ENCODE measurements around the gene SPINK8.

SPINK8 gene

GRCh38 chr3:48318713-48319468 is 14.6 kb downstream of the SPINK8 start:
- no peak for DNase-seq

- DNase-seq = no peak
Measured at GRCh38 chr3:48314542-48314941, 18.9 kb downstream of the SPINK8 start.

GRCh38 chr3:48306860-48307530 is 26.5 kb downstream of the SPINK8 start:
- no peak for DNase-seq

- DNase-seq = no peak
Measured at GRCh38 chr3:48306290-48306689, 27.2 kb downstream of the SPINK8 start.

- no peak for DNase-seq
Measured at GRCh38 chr3:48305396-48305795, 28.1 kb downstream of the SPINK8 start.

GRCh38 chr3:48303021-48303420 is 30.4 kb downstream of the SPINK8 start:
- DNase-seq = no peak

GRCh38 chr3:48301800-48302166 is 31.7 kb downstream of the SPINK8 start:
- DNase-seq = no peak

- DNase-seq = peak; percentile 83
Measured at GRCh38 chr3:48301020-48301799, 32.3 kb downstream of the SPINK8 start, which contains the start of gene NME6. TSS of gene NME6 (minus strand) at chr3:48301367.

- no peak for DNase-seq
Measured at GRCh38 chr3:48299746-48300712, 33.4 kb downstream of the SPINK8 start.

GRCh38 chr3:48297111-48297810 is 36.2 kb downstream of the SPINK8 start:
- no peak for DNase-seq

GRCh38 chr3:48296699-48297098 is 36.8 kb downstream of the SPINK8 start:
- no peak for DNase-seq

- no peak for DNase-seq
Measured at GRCh38 chr3:48294611-48295263, 38.7 kb downstream of the SPINK8 start.

- DNase-seq = no peak
Measured at GRCh38 chr3:48289659-48290058, 43.8 kb downstream of the SPINK8 start.

- no peak for DNase-seq
Measured at GRCh38 chr3:48287034-48287433, 46.4 kb downstream of the SPINK8 start.

GRCh38 chr3:48286308-48286707 is 47.2 kb downstream of the SPINK8 start:
- no peak for DNase-seq

- no peak for DNase-seq
Measured at GRCh38 chr3:48285675-48286074, 47.8 kb downstream of the SPINK8 start.

GRCh38 chr3:48285132-48285531 is 48.3 kb downstream of the SPINK8 start:
- no peak for DNase-seq

- DNase-seq = no peak
Measured at GRCh38 chr3:48280881-48281280, 52.6 kb downstream of the SPINK8 start.

GRCh38 chr3:48278884-48279559 is 54.4 kb downstream of the SPINK8 start:
- no peak for DNase-seq

- no peak for DNase-seq
Measured at GRCh38 chr3:48276911-48277641, 56.4 kb downstream of the SPINK8 start.
